CD4-positive, CD25-positive, alpha-beta regulatory T cell (primary cell): ENCODE data around the gene DTWD2. TPM values are rescaled to one million over a fixed set of nuclear protein-coding genes. Genes with fewer than 3 reads are reported as not detected.
"Not testable (repeated sequence)": the region's sequence is repeated elsewhere in the genome, so short reads cannot be mapped to it uniquely, and the experiment has no call there.

Source experiments
- ATAC-seq, 2 donors: fragments of 150-1000 bp; cut with Tn5 transposase; one replicate each; pipeline ENCODE4 v1.10.0; 2021; ENCODE audit warnings: low read depth in 2 of 2, moderate number of reproducible peaks in 2 of 2, moderate library complexity in 1 of 2
- DNase-seq, 3 donors: peaks; one replicate each; pipeline versions ENCODE4 v3.0.0 to v3.0.0-alpha.2; 2012 to 2022; ENCODE audit warnings: mixed read lengths in 1 of 3
- H3K27ac ChIP-seq: one replicate; pipeline ENCODE4 v1.7.0; 2013; ENCODE audit warnings: mild to moderate bottlenecking, low read length; ENCODE audit not compliant: insufficient read depth, poor library complexity, severe bottlenecking
- H3K27me3 ChIP-seq: one replicate; pipeline ENCODE4 v1.7.0; 2013; ENCODE audit warnings: low read length; ENCODE audit not compliant: control insufficient read depth, insufficient read depth
- H3K36me3 ChIP-seq: one replicate; pipeline ENCODE4 v1.7.0; 2013; ENCODE audit warnings: mild to moderate bottlenecking, low read length, moderate library complexity; ENCODE audit not compliant: control insufficient read depth, insufficient read depth
- H3K4me1 ChIP-seq: 2 replicates; pipeline ENCODE4 v1.7.0; 2013; ENCODE audit warnings: mild to moderate bottlenecking, low read length; ENCODE audit not compliant: insufficient read depth, control insufficient read depth, poor library complexity, severe bottlenecking
- H3K4me3 ChIP-seq: one replicate; pipeline ENCODE4 v1.7.0; 2013; ENCODE audit warnings: low read depth, mild to moderate bottlenecking, low read length, moderate library complexity
- H3K9me3 ChIP-seq, 2 experiments: 1 replicate in 1 of 2; 2 replicates in 1 of 2; pipeline ENCODE4 v1.7.0; 2013; ENCODE audit warnings: low read length in 2 of 2, mild to moderate bottlenecking in 1 of 2, moderate library complexity in 1 of 2; ENCODE audit not compliant: control insufficient read depth in 2 of 2
- H3K27ac Mint-ChIP-seq, 3 donors: one replicate each; pipeline ENCODE4 v1.8.0; 2020 to 2022; ENCODE audit warnings: mild to moderate bottlenecking in 3 of 3, mixed read lengths in 3 of 3, moderate library complexity in 2 of 3
- H3K27me3 Mint-ChIP-seq: one replicate; pipeline ENCODE4 v1.8.0; 2022; ENCODE audit warnings: mild to moderate bottlenecking, mixed read lengths
- H3K36me3 Mint-ChIP-seq: one replicate; pipeline ENCODE4 v1.8.0; 2020; ENCODE audit warnings: mixed read lengths
- H3K4me1 Mint-ChIP-seq, 4 donors: one replicate each; pipeline ENCODE4 v1.8.0; 2020 to 2022; ENCODE audit warnings: mixed read lengths in 4 of 4, mild to moderate bottlenecking in 1 of 4
- H3K4me3 Mint-ChIP-seq, 4 donors: one replicate each; pipeline ENCODE4 v1.8.0; 2020 to 2022; ENCODE audit warnings: mild to moderate bottlenecking in 4 of 4, mixed read lengths in 4 of 4, moderate library complexity in 3 of 4
- H3K9me3 Mint-ChIP-seq, 7 donors: one replicate each; pipeline ENCODE4 v1.8.0; 2020 to 2022; ENCODE audit warnings: mixed read lengths in 7 of 7, mild to moderate bottlenecking in 3 of 7, moderate library complexity in 2 of 7
- polyA plus RNA-seq, 4 donors: library from polyadenylated mRNA; unstranded; fragments of 300-500 nt; fragmentation: Illumina TruSeq; gene quantifications; one replicate each; pipeline ENCODE4 v1.2.3, GENCODE V29; 2021
- total RNA-seq: library from RNA; stranded (reverse); gene quantifications from one replicate; pipeline ENCODE4 v1.2.3, GENCODE V29; 2022

DTWD2 gene
- total and polyA plus RNA-seq, 5 donors from 2014 or later: 0.88 to 1.7 (median 1.6) TPM

GRCh38 chr5:118891252-118891651 is 97.1 kb downstream of the DTWD2 start:
- no peak overlapping the region for H3K4me3 Mint-ChIP-seq
- no peak for ATAC-seq
- Histone ChIP-seq H3K36me3 (no peaks in the 10 kb centered on the region), H3K27me3 (no peaks in the 10 kb centered on the region), H3K9me3 (no peaks in the 10 kb centered on the region), H3K4me3 (no peak overlapping the region), H3K4me1 (no peaks in the 10 kb centered on the region), H3K27ac (no peak overlapping the region)
- no peak for DNase-seq
- H3K27ac Mint-ChIP-seq: no peak overlapping the region
- H3K4me1 Mint-ChIP-seq: no peaks in the 10 kb centered on the region
- H3K36me3 Mint-ChIP-seq: no peaks in the 10 kb centered on the region
- H3K27me3 Mint-ChIP-seq: peaks cover 4% of the 10 kb centered on the region
- H3K9me3 Mint-ChIP-seq: no peaks in the 10 kb centered on the region

- no peak overlapping the region for H3K27ac ChIP-seq
- H3K36me3 Mint-ChIP-seq: no peaks in the 10 kb centered on the region
Measured at GRCh38 chr5:118889165-118889564, 99.2 kb downstream of the DTWD2 start.

GRCh38 chr5:118888556-118888955 is 99.8 kb downstream of the DTWD2 start:
- H3K4me3 Mint-ChIP-seq: no peak overlapping the region
- Histone ChIP-seq H3K9me3 (no peaks in the 10 kb centered on the region), H3K36me3 (no peaks in the 10 kb centered on the region), H3K27ac (no peak overlapping the region), H3K4me1 (no peaks in the 10 kb centered on the region), H3K4me3 (no peak overlapping the region), H3K27me3 (no peaks in the 10 kb centered on the region)
- no peak for ATAC-seq
- no peaks in the 10 kb centered on the region for H3K36me3 Mint-ChIP-seq
- H3K4me1 Mint-ChIP-seq: no peaks in the 10 kb centered on the region
- DNase-seq: no peak
- no peaks in the 10 kb centered on the region for H3K9me3 Mint-ChIP-seq
- no peak overlapping the region for H3K27ac Mint-ChIP-seq
- H3K27me3 Mint-ChIP-seq: no peaks in the 10 kb centered on the region

More at GRCh38 chr5:118889165-118889564, 99.2 kb downstream of the DTWD2 start:
- no peaks in the 10 kb centered on the region for H3K9me3 Mint-ChIP-seq
- no peaks in the 10 kb centered on the region for H3K9me3 ChIP-seq
- no peak for DNase-seq
- H3K4me3 ChIP-seq: no peak overlapping the region
- H3K4me1 ChIP-seq: no peaks in the 10 kb centered on the region
- no peaks in the 10 kb centered on the region for H3K36me3 ChIP-seq
- no peak overlapping the region for H3K4me3 Mint-ChIP-seq
- no peak overlapping the region for H3K27ac Mint-ChIP-seq
- no peak for ATAC-seq
- H3K27me3 Mint-ChIP-seq: peaks cover 2% of the 10 kb centered on the region
- no peaks in the 10 kb centered on the region for H3K4me1 Mint-ChIP-seq
- no peaks in the 10 kb centered on the region for H3K27me3 ChIP-seq

GRCh38 chr5:118883362-118883761 is 105.0 kb downstream of the DTWD2 start:
- H3K27ac ChIP-seq: no peak overlapping the region
- no peaks in the 10 kb centered on the region for H3K9me3 ChIP-seq
- H3K4me1 ChIP-seq: no peaks in the 10 kb centered on the region
- H3K36me3 ChIP-seq: no peaks in the 10 kb centered on the region
- no peaks in the 10 kb centered on the region for H3K27me3 ChIP-seq
- no peaks in the 10 kb centered on the region for H3K36me3 Mint-ChIP-seq
- no peak overlapping the region for H3K4me3 Mint-ChIP-seq
- no peak overlapping the region for H3K4me3 ChIP-seq
- peak overlapping the region in 1 of 3 donors; percentile 17 for H3K27ac Mint-ChIP-seq
- H3K4me1 Mint-ChIP-seq: peaks cover 0 to 1% (median 0%) of the 10 kb centered on the region in 4 donors
- H3K27me3 Mint-ChIP-seq: no peaks in the 10 kb centered on the region
- peaks cover 0 to 4% (median 2%) of the 10 kb centered on the region in 7 donors for H3K9me3 Mint-ChIP-seq
- ATAC-seq (no peak), DNase-seq (no peak)

- Mint-ChIP-seq H3K36me3 (no peaks in the 10 kb centered on the region), H3K4me3 (no peak overlapping the region), H3K9me3 (peaks cover 0 to 11% (median 3%) of the 10 kb centered on the region in 7 donors), H3K27ac (no peak overlapping the region), H3K27me3 (no peaks in the 10 kb centered on the region), H3K4me1 (peaks cover 0 to 1% (median 0%) of the 10 kb centered on the region in 4 donors)
- H3K4me3 ChIP-seq: no peak overlapping the region
- no peaks in the 10 kb centered on the region for H3K36me3 ChIP-seq
- no peaks in the 10 kb centered on the region for H3K4me1 ChIP-seq
- no peak for DNase-seq
- no peak for ATAC-seq
- H3K27ac ChIP-seq: no peak overlapping the region
- H3K9me3 ChIP-seq: peaks cover 0 to under 1% of the 10 kb centered on the region in 2 experiments
- H3K27me3 ChIP-seq: no peaks in the 10 kb centered on the region
Measured at GRCh38 chr5:118882666-118883065, 105.7 kb downstream of the DTWD2 start.

- Mint-ChIP-seq H3K36me3 (peaks cover 10% of the 10 kb centered on the region), H3K9me3 (peaks cover 7 to 44% (median 17%) of the 10 kb centered on the region in 7 donors)
Measured at GRCh38 chr5:118876852-118877251, 111.5 kb downstream of the DTWD2 start.

GRCh38 chr5:118875131-118875530 is 113.2 kb downstream of the DTWD2 start:
- Mint-ChIP-seq H3K36me3 (peaks cover 10% of the 10 kb centered on the region), H3K27me3 (peaks cover 6% of the 10 kb centered on the region), H3K4me1 (no peaks in the 10 kb centered on the region), H3K4me3 (no peak overlapping the region), H3K27ac (no peak overlapping the region), H3K9me3 (peaks cover 7 to 42% (median 17%) of the 10 kb centered on the region in 7 donors)
- Histone ChIP-seq H3K36me3 (no peaks in the 10 kb centered on the region), H3K9me3 (peaks cover 14 to 17% of the 10 kb centered on the region in 2 experiments), H3K27me3 (no peaks in the 10 kb centered on the region), H3K4me1 (no peaks in the 10 kb centered on the region), H3K27ac (no peak overlapping the region), H3K4me3 (no peak overlapping the region)
- ATAC-seq: no peak
- no peak for DNase-seq

More at GRCh38 chr5:118876852-118877251, 111.5 kb downstream of the DTWD2 start:
- not testable (repeated sequence) for H3K4me3 Mint-ChIP-seq, H3K36me3 ChIP-seq, H3K27me3 ChIP-seq, ATAC-seq, H3K27ac ChIP-seq, DNase-seq, H3K27me3 Mint-ChIP-seq, H3K4me3 ChIP-seq, H3K27ac Mint-ChIP-seq, H3K4me1 ChIP-seq, H3K4me1 Mint-ChIP-seq
- peaks cover 14 to 17% of the 10 kb centered on the region in 2 experiments for H3K9me3 ChIP-seq

GRCh38 chr5:118873417-118873816 is 114.9 kb downstream of the DTWD2 start:
- Mint-ChIP-seq H3K4me1 (no peaks in the 10 kb centered on the region), H3K27ac (no peak overlapping the region), H3K4me3 (no peak overlapping the region), H3K27me3 (peaks cover 6% of the 10 kb centered on the region), H3K9me3 (peaks cover 7 to 40% (median 17%) of the 10 kb centered on the region in 7 donors), H3K36me3 (peaks cover 17% of the 10 kb centered on the region)
- Histone ChIP-seq H3K4me3 (no peak overlapping the region), H3K9me3 (peaks cover 14 to 17% of the 10 kb centered on the region in 2 experiments), H3K36me3 (no peaks in the 10 kb centered on the region), H3K27me3 (no peaks in the 10 kb centered on the region), H3K27ac (no peak overlapping the region), H3K4me1 (no peaks in the 10 kb centered on the region)
- DNase-seq (no peak), ATAC-seq (no peak)
